KOPT-K1 (cell line): Measurements from ENCODE around the gene ATRAID.

Experiments
- H3K27ac ChIP-seq: fragments of 200-600 bp; sonication (generic); 2 replicates; pipeline ENCODE4 v1.5.1; 2016; ENCODE audit warnings: antibody characterized with exemption, mild to moderate bottlenecking, low read depth, low read length; ENCODE audit not compliant: poor library complexity, severe bottlenecking
- H3K36me3 ChIP-seq: fragments of 200-600 bp; sonication (generic); 2 replicates; pipeline ENCODE4 v1.5.1; 2017; ENCODE audit warnings: antibody characterized with exemption, mild to moderate bottlenecking, low read length, moderate library complexity; ENCODE audit not compliant: insufficient read depth
- H3K9me3 ChIP-seq: fragments of 200-600 bp; sonication (generic); 2 replicates; pipeline ENCODE4 v1.5.1; 2017; ENCODE audit warnings: antibody characterized with exemption, low read length, mild to moderate bottlenecking; ENCODE audit not compliant: insufficient read depth, poor library complexity, severe bottlenecking

ATRAID gene

GRCh38 chr2:27225526-27225925 lies 13.7 kb downstream of the ATRAID start:
- H3K36me3 ChIP-seq: peaks cover 99% of the 10 kb centered on the region
- no peaks in the 10 kb centered on the region for H3K9me3 ChIP-seq
- H3K27ac ChIP-seq: no peak overlapping the region

GRCh38 chr2:27227501-27227900 lies 15.7 kb downstream of the ATRAID start:
- H3K36me3 ChIP-seq: peaks cover 100% of the 10 kb centered on the region

GRCh38 chr2:27231921-27232320 lies 20.1 kb downstream of the ATRAID start:
- peaks cover 100% of the 10 kb centered on the region for H3K36me3 ChIP-seq
- no peak overlapping the region for H3K27ac ChIP-seq
- no peaks in the 10 kb centered on the region for H3K9me3 ChIP-seq

More at GRCh38 chr2:27227501-27227900, 15.7 kb downstream of the ATRAID start:
- H3K9me3 ChIP-seq: no peaks in the 10 kb centered on the region
- H3K27ac ChIP-seq: no peak overlapping the region

- Histone ChIP-seq H3K9me3 (no peaks in the 10 kb centered on the region), H3K27ac (no peak overlapping the region), H3K36me3 (peaks cover 100% of the 10 kb centered on the region)
Observed at GRCh38 chr2:27233341-27233740, 21.5 kb downstream of the ATRAID start.

DNA sequence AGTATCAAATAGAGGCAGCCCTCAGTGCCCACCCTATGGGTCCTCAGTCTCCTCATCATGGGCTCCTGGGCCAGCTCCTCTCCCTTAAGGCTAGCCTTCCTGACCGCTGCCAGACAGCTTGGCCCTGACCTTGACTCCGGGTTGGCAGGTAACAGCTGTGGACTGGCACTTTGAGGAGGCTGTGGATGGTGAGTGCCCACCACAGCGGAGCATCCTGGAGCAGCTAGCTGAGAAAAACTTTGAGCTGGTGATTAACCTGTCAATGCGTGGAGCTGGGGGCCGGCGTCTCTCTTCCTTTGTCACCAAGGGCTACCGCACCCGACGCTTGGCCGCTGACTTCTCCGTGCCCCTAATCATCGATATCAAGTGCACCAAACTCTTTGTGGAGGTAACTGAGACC lies 24.3 kb downstream of the ATRAID start:
- Histone ChIP-seq H3K27ac (no peak overlapping the region), H3K9me3 (no peaks in the 10 kb centered on the region), H3K36me3 (peaks cover 100% of the 10 kb centered on the region)

GRCh38 chr2:27236626-27237025 lies 24.8 kb downstream of the ATRAID start:
- Histone ChIP-seq H3K27ac (no peak overlapping the region), H3K36me3 (peaks cover 100% of the 10 kb centered on the region), H3K9me3 (no peaks in the 10 kb centered on the region)

GRCh38 chr2:27237341-27237945 lies 25.6 kb downstream of the ATRAID start:
- Histone ChIP-seq H3K36me3 (peaks cover 100% of the 10 kb centered on the region), H3K27ac (no peak overlapping the region), H3K9me3 (no peaks in the 10 kb centered on the region)

GRCh38 chr2:27238976-27239375 lies 27.1 kb downstream of the ATRAID start:
- Histone ChIP-seq H3K9me3 (no peaks in the 10 kb centered on the region), H3K36me3 (peaks cover 100% of the 10 kb centered on the region), H3K27ac (no peak overlapping the region)

GRCh38 chr2:27240406-27240805 lies 28.6 kb downstream of the ATRAID start:
- no peak overlapping the region for H3K27ac ChIP-seq
- no peaks in the 10 kb centered on the region for H3K9me3 ChIP-seq
- peaks cover 100% of the 10 kb centered on the region for H3K36me3 ChIP-seq

GRCh38 chr2:27241761-27242613 lies 30.1 kb downstream of the ATRAID start:
- H3K36me3 ChIP-seq: peaks cover 87% of the 10 kb centered on the region
- H3K27ac ChIP-seq: no peak overlapping the region
- H3K9me3 ChIP-seq: no peaks in the 10 kb centered on the region

GRCh38 chr2:27242614-27242951 lies 30.7 kb downstream of the ATRAID start:
- H3K36me3 ChIP-seq: peaks cover 81% of the 10 kb centered on the region
- H3K27ac ChIP-seq: no peak overlapping the region
- no peaks in the 10 kb centered on the region for H3K9me3 ChIP-seq

GRCh38 chr2:27243391-27244130 lies 31.7 kb downstream of the ATRAID start:
- H3K36me3 ChIP-seq: peaks cover 71% of the 10 kb centered on the region
- no peak overlapping the region for H3K27ac ChIP-seq
- H3K9me3 ChIP-seq: no peaks in the 10 kb centered on the region

- Histone ChIP-seq H3K27ac (no peak overlapping the region), H3K9me3 (no peaks in the 10 kb centered on the region), H3K36me3 (peaks cover 56% of the 10 kb centered on the region)
Observed at GRCh38 chr2:27245116-27245515, 33.3 kb downstream of the ATRAID start.

GRCh38 chr2:27245626-27246025 lies 33.8 kb downstream of the ATRAID start:
- no peaks in the 10 kb centered on the region for H3K9me3 ChIP-seq
- H3K27ac ChIP-seq: no peak overlapping the region
- H3K36me3 ChIP-seq: peaks cover 50% of the 10 kb centered on the region

- Histone ChIP-seq H3K36me3 (peaks cover 28% of the 10 kb centered on the region), H3K27ac (no peak overlapping the region), H3K9me3 (no peaks in the 10 kb centered on the region)
Observed at GRCh38 chr2:27247893-27248292, 36.1 kb downstream of the ATRAID start.
